GM21529 (cell line): Measurements from ENCODE around the gene SBNO2.

ENCODE experiments used
- ATAC-seq: cut with Tn5 transposase; IDR thresholded peaks from one replicate; pipeline ENCODE4 v1.9.1; 2021; ENCODE audit not compliant: unreplicated experiment

Gene SBNO2

GRCh38 chr19:1169411-1169791, 4.7 kb downstream of the SBNO2 start:
- ATAC-seq = no peak

- no peak for ATAC-seq
These were observed 5.3 kb downstream of the SBNO2 start for GRCh38 chr19:1168572-1169410.

GRCh38 chr19:1167687-1168571, 6.1 kb downstream of the SBNO2 start:
- no peak for ATAC-seq

- no peak for ATAC-seq
These were observed 7.0 kb downstream of the SBNO2 start for GRCh38 chr19:1166872-1167573.

- ATAC-seq = no peak
These were observed 9.2 kb downstream of the SBNO2 start for GRCh38 chr19:1164684-1165531.

GRCh38 chr19:1163934-1164683, 10.0 kb downstream of the SBNO2 start:
- ATAC-seq = no peak

- ATAC-seq = no peak
These were observed 10.7 kb downstream of the SBNO2 start for GRCh38 chr19:1163283-1163933.

GRCh38 chr19:1162404-1163282, 11.4 kb downstream of the SBNO2 start:
- ATAC-seq = no peak

GRCh38 chr19:1161716-1162115, 12.4 kb downstream of the SBNO2 start:
- ATAC-seq = no peak

GRCh38 chr19:1159864-1160595, 14.0 kb downstream of the SBNO2 start:
- no peak for ATAC-seq

- no peak for ATAC-seq
These were observed 15.1 kb downstream of the SBNO2 start for GRCh38 chr19:1158885-1159448.

- no peak for ATAC-seq
These were observed 15.9 kb downstream of the SBNO2 start for GRCh38 chr19:1157931-1158884.

- ATAC-seq = no peak
These were observed 17.0 kb downstream of the SBNO2 start for GRCh38 chr19:1156830-1157615.

GRCh38 chr19:1156305-1156801, 17.7 kb downstream of the SBNO2 start:
- ATAC-seq = no peak
